Choroid plexus epithelial cell (primary cell): ENCODE results near the gene GLIS2.

Source experiments
- DNase-seq: peaks from one replicate; pipeline ENCODE4 v3.0.0-alpha.2; 2010; ENCODE audit warnings: low read depth
- H3K4me3 ChIP-seq: 2 replicates; pipeline ENCODE4 v1.5.1; 2011; ENCODE audit warnings: low read depth, mild to moderate bottlenecking, control low read depth, low read length, moderate library complexity
- TF ChIP-seq, protein P1 (sequence below): conservative IDR thresholded peaks from 2 replicates; pipeline ENCODE4 v1.5.1; 2011; ENCODE audit warnings: low read depth, mild to moderate bottlenecking, control low read depth, inconsistent platforms, low read length, moderate library complexity

GLIS2 gene

GRCh38 chr16:4320571-4321137 is 4.8 kb downstream of the GLIS2 start:
- no peak for DNase-seq
- TF ChIP-seq, protein P1, sequence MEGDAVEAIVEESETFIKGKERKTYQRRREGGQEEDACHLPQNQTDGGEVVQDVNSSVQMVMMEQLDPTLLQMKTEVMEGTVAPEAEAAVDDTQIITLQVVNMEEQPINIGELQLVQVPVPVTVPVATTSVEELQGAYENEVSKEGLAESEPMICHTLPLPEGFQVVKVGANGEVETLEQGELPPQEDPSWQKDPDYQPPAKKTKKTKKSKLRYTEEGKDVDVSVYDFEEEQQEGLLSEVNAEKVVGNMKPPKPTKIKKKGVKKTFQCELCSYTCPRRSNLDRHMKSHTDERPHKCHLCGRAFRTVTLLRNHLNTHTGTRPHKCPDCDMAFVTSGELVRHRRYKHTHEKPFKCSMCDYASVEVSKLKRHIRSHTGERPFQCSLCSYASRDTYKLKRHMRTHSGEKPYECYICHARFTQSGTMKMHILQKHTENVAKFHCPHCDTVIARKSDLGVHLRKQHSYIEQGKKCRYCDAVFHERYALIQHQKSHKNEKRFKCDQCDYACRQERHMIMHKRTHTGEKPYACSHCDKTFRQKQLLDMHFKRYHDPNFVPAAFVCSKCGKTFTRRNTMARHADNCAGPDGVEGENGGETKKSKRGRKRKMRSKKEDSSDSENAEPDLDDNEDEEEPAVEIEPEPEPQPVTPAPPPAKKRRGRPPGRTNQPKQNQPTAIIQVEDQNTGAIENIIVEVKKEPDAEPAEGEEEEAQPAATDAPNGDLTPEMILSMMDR, result no peak
- no peak overlapping the region for H3K4me3 ChIP-seq

DNA sequence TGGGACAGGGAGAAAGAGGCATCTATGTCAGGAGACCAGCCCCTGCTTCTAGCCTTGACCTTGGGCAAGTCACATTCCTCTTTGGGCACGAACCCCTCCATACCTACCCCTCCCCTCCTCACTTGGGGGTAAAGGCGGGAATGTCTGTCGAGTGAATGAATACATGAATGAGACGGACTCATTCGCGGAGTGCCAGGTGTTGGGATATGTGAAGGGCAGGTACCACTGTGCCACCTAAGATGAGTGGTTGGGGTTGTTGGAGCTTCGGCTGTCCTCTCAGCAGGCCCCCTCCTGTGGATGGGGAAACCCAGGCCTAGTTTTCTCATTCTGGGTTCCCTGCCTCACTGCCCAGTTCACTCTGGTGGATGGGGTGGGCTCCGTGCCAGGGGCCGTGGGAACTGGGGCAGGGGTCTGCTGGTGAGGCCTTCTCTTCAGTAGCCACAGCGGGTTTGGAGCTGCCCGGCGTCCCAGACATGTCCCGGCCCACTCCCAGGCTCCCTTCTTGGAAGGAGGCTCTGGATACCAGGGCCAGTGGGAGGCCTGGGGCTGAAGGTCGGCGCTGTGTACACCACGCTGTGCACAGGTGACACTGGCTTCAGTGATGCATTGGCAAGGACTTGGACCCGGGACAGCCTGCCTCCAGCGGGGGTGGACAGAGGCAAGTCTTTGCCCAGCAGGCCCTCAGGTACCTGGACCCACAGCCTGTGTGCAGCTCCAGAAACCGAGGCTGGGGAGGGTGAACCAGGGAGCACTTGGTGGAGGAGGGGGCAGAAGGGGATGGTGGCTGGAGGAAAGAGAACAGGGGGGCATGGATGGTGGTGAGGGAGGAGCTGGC is 5.6 kb downstream of the GLIS2 start:
- H3K4me3 ChIP-seq, result no peak overlapping the region
- DNase-seq, result no peak
- TF ChIP-seq, protein P1, result no peak

DNA sequence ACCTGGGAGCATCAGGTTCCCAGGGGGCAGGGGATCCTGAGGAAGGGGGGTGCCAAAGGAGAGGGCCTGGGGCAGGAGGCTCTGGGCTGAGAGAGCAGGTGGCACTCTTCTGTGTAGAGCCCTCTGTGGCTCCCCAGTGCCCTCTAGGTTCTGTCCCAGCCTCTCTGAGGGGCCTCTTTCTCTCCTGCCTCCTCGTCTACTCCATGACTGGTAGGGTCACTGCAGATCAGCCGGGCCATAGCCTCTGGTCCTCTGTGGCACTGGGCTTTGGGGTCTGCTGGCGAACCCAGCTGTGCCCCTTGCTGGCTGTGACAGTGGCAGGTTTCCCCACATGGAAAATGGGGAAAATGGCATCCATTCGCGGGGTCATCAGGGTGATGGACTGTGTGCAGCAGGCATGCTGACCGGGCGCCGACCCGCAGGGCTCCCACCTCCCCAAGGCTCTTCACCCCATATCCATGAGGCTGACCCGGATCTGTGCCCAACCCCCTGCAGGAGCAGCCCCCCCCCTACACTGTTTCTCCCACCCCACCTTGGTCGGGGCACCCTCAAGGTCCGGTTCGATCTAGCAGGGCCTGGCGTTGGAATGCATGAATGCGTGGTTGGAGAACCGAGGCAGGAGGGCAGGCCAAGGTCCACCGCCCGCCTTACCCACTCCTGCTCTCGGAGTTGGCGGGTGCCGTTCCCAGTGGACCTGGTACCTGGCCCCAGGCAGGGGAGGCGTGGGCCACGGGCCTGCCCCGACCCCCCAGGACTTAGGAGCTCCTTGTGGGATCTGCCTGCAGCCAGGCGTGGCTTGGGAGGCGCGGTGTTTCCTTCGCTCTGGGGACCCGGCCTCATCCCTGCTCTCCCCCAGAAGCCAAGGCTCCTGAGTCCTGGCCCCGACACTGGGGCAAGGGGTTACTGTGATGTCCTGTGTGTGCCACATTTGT is 6.5 kb downstream of the GLIS2 start:
- no peak for DNase-seq
- TF ChIP-seq, protein P1, result no peak
- H3K4me3 ChIP-seq, result no peak overlapping the region

- no peak for DNase-seq
- TF ChIP-seq, protein P1, result no peak
- no peak overlapping the region for H3K4me3 ChIP-seq
Measured at GRCh38 chr16:4323071-4323844, 7.4 kb downstream of the GLIS2 start.

DNA sequence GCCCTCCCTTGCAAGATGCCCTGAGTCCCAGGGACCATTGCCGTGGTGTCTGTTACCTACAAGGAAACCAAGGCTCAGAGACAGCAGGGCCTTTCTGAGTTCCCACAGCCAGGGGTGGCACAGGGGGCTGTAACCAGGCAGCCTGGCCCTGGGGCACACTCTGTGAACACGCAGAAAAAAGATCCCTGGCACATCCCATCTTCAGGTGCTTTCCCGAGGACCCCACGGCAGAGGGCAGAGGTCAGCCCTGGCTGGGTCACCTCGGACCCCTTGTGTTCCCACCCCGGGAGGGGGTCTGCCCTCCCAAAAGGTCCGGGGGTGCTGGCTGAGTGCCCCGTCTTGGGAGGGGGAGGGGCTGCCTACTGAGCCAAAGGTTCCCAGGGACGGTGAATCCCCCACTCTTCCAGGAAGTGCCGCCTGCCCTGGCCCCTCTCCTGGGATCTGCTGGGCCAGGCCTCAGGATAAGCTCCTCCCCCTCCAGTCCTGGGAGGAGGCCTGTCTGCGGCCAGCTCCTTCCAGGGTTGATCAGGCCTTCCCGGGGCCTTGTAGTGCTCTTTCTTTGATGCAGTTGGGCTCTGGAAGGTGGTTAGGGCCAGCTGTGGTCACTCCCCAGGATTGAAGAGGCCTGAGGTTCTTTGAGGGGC is 8.1 kb downstream of the GLIS2 start:
- peak; percentile 65 for DNase-seq
- TF ChIP-seq, protein P1, result no peak
- H3K4me3 ChIP-seq, result no peak overlapping the region

DNA sequence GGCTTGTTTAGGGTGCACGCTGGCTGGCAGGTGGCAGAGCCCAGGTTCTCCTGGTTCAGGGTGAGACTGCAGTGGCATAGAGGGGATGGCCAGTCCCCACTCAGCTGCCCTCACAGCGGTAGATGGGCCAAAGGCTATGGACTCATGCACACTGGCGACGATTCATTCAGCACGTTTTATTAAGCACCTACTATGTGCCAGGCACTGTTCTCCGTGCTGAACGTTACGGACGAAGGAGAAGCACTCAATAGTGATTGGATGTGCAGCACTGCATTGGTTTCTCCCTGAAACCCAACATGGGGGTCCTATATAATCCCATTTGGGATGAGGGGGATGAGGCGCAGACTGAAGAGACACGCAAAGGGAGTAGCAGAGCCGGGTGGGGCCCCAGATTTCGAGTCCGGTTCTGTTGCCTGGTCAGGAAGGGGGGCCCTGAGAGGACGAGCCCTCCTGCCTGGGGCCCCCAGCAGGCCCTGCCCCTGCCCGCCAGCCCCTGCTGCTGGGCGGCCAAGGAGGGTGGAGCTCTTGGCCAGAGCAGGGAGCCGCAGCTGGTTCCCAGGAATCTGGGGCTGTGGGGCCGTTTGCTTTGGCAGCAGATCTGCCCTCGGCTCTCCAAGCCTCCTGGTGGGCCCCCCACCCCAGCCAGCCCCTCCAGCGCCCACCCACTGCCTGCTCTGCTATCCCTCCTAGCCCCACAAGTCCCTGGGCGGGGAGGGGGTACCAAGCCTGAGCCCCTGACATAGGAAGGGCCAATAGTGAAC is 8.8 kb downstream of the GLIS2 start:
- H3K4me3 ChIP-seq, result no peak overlapping the region
- DNase-seq, result no peak
- TF ChIP-seq, protein P1, result no peak
